Nephron (organoid): ENCODE data around the gene ACTA1.
A peak's percentile ranks its signal among the peaks of the same experiment; 100 is the strongest.

Experiments used
- H3K27ac Mint-ChIP-seq, 3 experiments: 2 replicates each; pipeline ENCODE4 v1.8.0; 2020; ENCODE audit warnings: mixed read lengths in 3 of 3, mild to moderate bottlenecking in 2 of 3, moderate library complexity in 1 of 3
- H3K27me3 Mint-ChIP-seq: 2 replicates; pipeline ENCODE4 v1.8.0; 2021; ENCODE audit warnings: low read depth, mild to moderate bottlenecking, moderate library complexity, mixed read lengths
- H3K36me3 Mint-ChIP-seq: 2 replicates; pipeline ENCODE4 v1.8.0; 2020; ENCODE audit warnings: low read depth, mixed read lengths
- H3K4me1 Mint-ChIP-seq: 2 replicates; pipeline ENCODE4 v1.8.0; 2020; ENCODE audit warnings: mixed read lengths
- H3K4me3 Mint-ChIP-seq, 3 experiments: 2 replicates each; pipeline ENCODE4 v1.8.0; 2020; ENCODE audit warnings: mild to moderate bottlenecking in 3 of 3, mixed read lengths in 3 of 3, moderate library complexity in 2 of 3
- H3K9me3 Mint-ChIP-seq: 2 replicates; pipeline ENCODE4 v1.8.0; 2020; ENCODE audit warnings: mixed read lengths
- TF ChIP-seq, protein P1 (sequence below), 3 experiments: fragments of 200-600 bp; sonication (generic); IDR thresholded peaks; one replicate each; pipeline ENCODE4 v1.5.0; 2021; ENCODE audit warnings: antibody characterized with exemption in 3 of 3; ENCODE audit not compliant: unreplicated experiment in 3 of 3

The ACTA1 gene

DNA sequence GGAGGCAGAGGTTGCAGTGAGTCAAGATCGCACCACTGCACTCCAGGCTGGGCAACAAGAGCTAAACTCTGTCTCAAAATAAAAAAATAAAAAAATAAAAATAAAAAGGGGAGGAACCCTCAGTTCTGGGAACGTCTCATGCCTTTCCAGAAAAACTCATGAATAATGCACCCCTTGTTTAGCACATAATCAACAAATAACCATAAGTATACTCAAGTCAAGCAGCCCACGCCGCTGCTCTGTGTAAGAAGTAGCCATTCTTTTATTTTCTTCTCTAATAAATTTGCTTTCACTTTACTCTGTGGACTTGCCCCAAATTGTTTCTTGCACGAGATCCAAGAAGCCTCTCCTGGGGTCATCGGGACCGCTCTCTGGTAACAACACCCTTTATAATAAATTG lies 14.5 kb upstream of the ACTA1 start:
- Mint-ChIP-seq H3K9me3 (no peaks in the 10 kb centered on the region), H3K4me3 (no peak overlapping the region), H3K27ac (no peak overlapping the region), H3K27me3 (no peaks in the 10 kb centered on the region), H3K36me3 (peaks cover 44% of the 10 kb centered on the region), H3K4me1 (no peaks in the 10 kb centered on the region)
- TF ChIP-seq, protein P1, sequence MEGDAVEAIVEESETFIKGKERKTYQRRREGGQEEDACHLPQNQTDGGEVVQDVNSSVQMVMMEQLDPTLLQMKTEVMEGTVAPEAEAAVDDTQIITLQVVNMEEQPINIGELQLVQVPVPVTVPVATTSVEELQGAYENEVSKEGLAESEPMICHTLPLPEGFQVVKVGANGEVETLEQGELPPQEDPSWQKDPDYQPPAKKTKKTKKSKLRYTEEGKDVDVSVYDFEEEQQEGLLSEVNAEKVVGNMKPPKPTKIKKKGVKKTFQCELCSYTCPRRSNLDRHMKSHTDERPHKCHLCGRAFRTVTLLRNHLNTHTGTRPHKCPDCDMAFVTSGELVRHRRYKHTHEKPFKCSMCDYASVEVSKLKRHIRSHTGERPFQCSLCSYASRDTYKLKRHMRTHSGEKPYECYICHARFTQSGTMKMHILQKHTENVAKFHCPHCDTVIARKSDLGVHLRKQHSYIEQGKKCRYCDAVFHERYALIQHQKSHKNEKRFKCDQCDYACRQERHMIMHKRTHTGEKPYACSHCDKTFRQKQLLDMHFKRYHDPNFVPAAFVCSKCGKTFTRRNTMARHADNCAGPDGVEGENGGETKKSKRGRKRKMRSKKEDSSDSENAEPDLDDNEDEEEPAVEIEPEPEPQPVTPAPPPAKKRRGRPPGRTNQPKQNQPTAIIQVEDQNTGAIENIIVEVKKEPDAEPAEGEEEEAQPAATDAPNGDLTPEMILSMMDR (IDR thresholded peaks at IDR 0.05; ENCODE audit: unreplicated experiment in 3 of 3), result no peak

DNA sequence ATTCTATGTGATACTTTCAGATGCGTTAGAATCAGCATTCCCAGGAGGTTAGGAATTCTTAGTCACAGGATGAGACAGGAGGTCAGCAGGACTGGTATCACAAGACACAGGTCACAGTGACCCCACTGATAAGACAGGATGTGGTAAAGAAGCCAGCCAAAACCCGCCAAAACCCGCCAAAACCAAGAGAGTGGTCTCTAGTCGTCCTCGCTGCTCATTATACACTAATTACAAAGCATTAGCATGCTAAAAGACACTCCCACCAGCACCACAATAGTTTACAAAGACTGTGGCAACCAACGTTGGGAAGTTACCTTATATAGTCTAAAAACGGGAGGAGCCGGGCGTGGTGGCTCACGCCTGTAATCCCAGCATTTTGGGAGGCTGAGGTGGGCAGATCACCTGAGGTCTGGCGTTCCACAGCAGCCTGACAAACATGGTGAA lies 13.9 kb upstream of the ACTA1 start:
- TF ChIP-seq, protein P1 (IDR thresholded peaks at IDR 0.05; ENCODE audit: unreplicated experiment in 3 of 3), result no peak
- H3K27me3 Mint-ChIP-seq, result no peaks in the 10 kb centered on the region

DNA sequence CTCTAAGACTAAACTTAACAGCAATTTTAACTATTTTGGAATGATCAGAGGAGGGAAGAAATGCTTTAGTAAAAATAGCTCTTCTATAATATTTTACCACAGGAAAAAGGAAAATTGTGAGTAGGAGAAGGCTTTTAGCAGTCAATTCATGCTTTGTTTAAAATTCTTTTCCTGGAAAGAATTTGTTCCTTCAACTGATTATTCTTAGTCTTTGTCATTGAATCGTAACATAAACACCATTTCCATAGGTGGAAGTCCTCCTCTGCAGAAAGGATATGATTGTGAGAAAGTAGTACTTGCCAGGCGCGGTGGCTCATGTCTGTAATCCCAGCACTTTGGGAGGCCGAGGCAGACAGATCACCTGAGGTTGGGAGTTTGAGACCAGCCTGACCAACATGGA lies 11.9 kb upstream of the ACTA1 start:
- Mint-ChIP-seq H3K9me3 (no peaks in the 10 kb centered on the region), H3K27ac (no peak overlapping the region), H3K36me3 (peaks cover 42% of the 10 kb centered on the region), H3K27me3 (peaks cover under 1% of the 10 kb centered on the region), H3K4me1 (peaks cover 7% of the 10 kb centered on the region), H3K4me3 (no peak overlapping the region)
- TF ChIP-seq, protein P1 (IDR thresholded peaks at IDR 0.05; ENCODE audit: unreplicated experiment in 3 of 3), result no peak

More for the DNA sequence above, 13.9 kb upstream of the ACTA1 start:
- H3K36me3 Mint-ChIP-seq, result peaks cover 44% of the 10 kb centered on the region
- H3K4me3 Mint-ChIP-seq, result no peak overlapping the region
- H3K4me1 Mint-ChIP-seq, result no peaks in the 10 kb centered on the region
- H3K27ac Mint-ChIP-seq, result no peak overlapping the region
- H3K9me3 Mint-ChIP-seq, result no peaks in the 10 kb centered on the region

DNA sequence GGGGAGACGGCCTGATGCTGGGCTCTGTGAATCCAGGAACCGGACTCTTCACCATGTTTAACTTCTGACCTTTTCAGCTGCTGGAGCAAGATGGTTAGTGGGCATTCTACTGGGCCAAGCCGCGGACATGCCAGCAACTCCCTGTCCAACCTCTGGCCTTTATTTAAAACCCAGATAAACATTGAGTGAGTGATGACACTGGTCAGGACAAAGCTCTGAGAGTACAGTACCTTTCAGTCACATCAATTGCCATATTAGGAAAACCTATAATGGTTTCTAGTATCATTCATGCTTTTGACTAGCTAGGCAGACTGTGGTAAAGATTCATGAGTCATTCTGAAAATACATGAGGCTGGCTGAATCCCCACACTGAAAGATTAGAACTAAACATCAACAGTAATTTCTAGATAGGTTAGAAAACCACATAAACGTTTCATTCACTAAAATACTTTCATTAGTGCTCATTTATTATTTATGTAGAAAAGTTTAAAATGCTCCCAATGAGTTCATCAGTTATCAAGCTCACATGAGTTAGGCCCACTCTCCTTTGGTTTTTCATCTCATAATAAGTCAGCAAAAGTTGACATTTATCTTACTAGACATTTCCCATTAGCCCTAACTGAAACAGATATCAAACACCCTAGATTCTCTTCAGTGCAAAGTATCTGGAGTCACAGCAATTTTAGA lies 7.1 kb upstream of the ACTA1 start:
- H3K4me1 Mint-ChIP-seq, result peaks cover 26% of the 10 kb centered on the region
- H3K27me3 Mint-ChIP-seq, result peaks cover 12% of the 10 kb centered on the region
- H3K27ac Mint-ChIP-seq, result peak overlapping the region in 1 of 3 experiments; percentile 56
- H3K36me3 Mint-ChIP-seq, result peaks cover 39% of the 10 kb centered on the region
- no peak overlapping the region for H3K4me3 Mint-ChIP-seq
- TF ChIP-seq, protein P1 (IDR thresholded peaks at IDR 0.05; ENCODE audit: unreplicated experiment in 3 of 3), result no peak
- H3K9me3 Mint-ChIP-seq, result no peaks in the 10 kb centered on the region

DNA sequence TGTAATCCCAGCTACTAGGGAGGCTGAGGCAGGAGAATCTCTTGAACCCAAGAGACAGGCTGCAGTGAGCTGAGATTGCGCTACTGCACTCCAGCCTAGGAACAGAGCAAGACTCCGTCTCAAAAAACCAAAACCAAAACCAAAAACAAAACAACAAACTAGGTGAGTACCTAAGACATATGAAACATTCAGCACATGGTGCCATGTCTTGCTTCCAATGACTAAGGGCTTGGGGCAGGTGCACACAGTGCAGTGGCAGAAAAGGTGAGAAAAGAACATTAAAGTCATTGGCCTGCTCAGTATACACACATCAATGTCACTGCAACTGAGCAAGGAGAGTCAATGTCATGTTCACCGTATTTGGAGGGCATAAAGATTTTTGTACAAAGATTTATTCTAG lies 4.1 kb upstream of the ACTA1 start:
- TF ChIP-seq, protein P1 (IDR thresholded peaks at IDR 0.05; ENCODE audit: unreplicated experiment in 3 of 3), result no peak
- H3K27ac Mint-ChIP-seq, result no peak overlapping the region
- no peak overlapping the region for H3K4me3 Mint-ChIP-seq
- H3K9me3 Mint-ChIP-seq, result no peaks in the 10 kb centered on the region
- peaks cover 39% of the 10 kb centered on the region for H3K27me3 Mint-ChIP-seq
- peaks cover 31% of the 10 kb centered on the region for H3K36me3 Mint-ChIP-seq
- peaks cover 37% of the 10 kb centered on the region for H3K4me1 Mint-ChIP-seq

DNA sequence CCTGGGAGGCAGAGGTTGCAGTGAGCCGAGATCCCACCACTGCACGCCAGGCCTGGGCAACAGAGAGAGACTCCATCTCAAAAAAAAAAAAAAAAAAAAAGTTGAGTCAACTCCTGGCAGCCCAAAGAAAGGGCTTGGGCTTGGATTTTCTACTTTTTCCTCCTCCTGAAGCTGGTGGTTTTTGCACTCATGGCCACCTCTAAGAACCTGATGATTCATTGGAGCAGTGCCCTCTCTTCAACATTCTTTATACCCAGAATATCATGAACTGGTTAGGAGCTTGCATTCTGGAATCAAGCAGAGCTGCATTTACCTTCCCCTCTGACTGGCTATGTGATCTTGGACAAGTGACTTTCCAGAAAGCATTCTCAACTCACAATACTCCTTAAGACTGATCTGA lies 3.5 kb upstream of the ACTA1 start:
- TF ChIP-seq, protein P1 (IDR thresholded peaks at IDR 0.05; ENCODE audit: unreplicated experiment in 3 of 3), result no peak
- Mint-ChIP-seq H3K9me3 (no peaks in the 10 kb centered on the region), H3K4me1 (peaks cover 37% of the 10 kb centered on the region), H3K36me3 (peaks cover 31% of the 10 kb centered on the region), H3K27ac (no peak overlapping the region), H3K4me3 (no peak overlapping the region), H3K27me3 (peaks cover 44% of the 10 kb centered on the region)
